Activated T-cell treated with anti-CD3 and anti-CD28 coated beads, Interleukin-2, amount 50 U/mL, for 24 hours (primary cell): ENCODE results near the gene CACNA1I.

ENCODE experiments used
- DNase-seq: peaks from one replicate; pipeline ENCODE4 v3.0.0-alpha.2; 2020
- H3K27ac Mint-ChIP-seq: 2 replicates; pipeline ENCODE4 v1.8.0; 2020; ENCODE audit warnings: mild to moderate bottlenecking, mixed read lengths
- H3K27me3 Mint-ChIP-seq: 2 replicates; pipeline ENCODE4 v1.8.0; 2020; ENCODE audit warnings: mixed read lengths
- H3K36me3 Mint-ChIP-seq: 2 replicates; pipeline ENCODE4 v1.8.0; 2020; ENCODE audit warnings: low read depth, mixed read lengths
- H3K4me1 Mint-ChIP-seq: 2 replicates; pipeline ENCODE4 v1.8.0; 2020; ENCODE audit warnings: low read depth, mixed read lengths
- H3K4me3 Mint-ChIP-seq: 2 replicates; pipeline ENCODE4 v1.8.0; 2020; ENCODE audit warnings: mild to moderate bottlenecking, moderate library complexity, mixed read lengths
- H3K9me3 Mint-ChIP-seq: 2 replicates; pipeline ENCODE4 v1.8.0; 2020; ENCODE audit warnings: mixed read lengths

CACNA1I gene

DNA sequence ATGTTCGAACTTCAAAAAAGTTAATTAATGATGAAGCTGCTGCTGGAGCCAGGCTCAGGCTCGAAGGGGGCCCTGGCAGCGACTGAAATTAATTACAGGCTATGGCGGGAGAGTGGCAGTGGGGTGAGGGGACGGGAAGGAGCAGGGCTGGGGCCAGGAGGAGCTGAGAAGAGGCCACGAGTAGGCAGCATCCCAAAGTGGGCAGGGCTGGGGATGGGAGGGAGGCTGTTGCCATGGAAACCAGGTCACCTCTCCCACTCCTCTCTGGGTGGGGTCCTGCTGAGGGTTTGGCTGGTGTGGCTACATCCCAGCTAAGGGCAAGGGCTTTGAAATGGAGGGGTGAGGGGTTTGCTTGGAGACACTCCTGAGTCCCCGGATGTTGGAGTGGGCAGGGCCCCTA is 23.9 kb downstream of the CACNA1I start:
- no peaks in the 10 kb centered on the region for H3K9me3 Mint-ChIP-seq
- H3K27ac Mint-ChIP-seq: no peak overlapping the region
- H3K4me1 Mint-ChIP-seq: peaks cover 7% of the 10 kb centered on the region
- no peak for DNase-seq
- peaks cover 18% of the 10 kb centered on the region for H3K27me3 Mint-ChIP-seq
- H3K36me3 Mint-ChIP-seq: no peaks in the 10 kb centered on the region
- no peak overlapping the region for H3K4me3 Mint-ChIP-seq

DNA sequence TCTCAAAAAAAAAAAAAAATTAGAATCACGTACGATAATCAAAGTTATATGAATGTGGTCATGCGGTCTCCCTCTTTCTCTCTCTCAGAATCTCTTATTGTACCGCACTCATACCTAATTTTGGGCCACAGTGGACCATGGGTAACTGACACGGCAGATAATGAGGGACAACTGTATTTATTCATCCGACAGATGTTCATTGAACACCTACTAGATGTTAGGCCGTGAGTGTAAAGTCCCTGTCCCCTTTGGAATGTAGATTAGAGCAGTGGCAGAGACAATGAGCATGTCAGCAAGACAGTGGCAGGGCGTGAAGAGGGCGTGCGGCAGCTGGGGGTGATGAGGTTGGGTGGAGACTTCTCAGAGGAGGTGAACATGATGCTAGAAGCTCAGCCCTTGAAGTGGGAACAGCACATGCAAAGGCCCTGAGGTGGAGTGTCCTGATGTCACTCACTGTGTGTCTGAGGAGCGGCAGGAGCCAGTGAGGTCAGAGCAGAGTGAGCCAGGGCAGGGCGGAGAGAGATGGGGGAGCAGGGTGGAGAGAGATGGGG is 25.1 kb downstream of the CACNA1I start:
- Mint-ChIP-seq H3K9me3 (no peaks in the 10 kb centered on the region), H3K27ac (no peak overlapping the region), H3K27me3 (peaks cover 18% of the 10 kb centered on the region), H3K36me3 (no peaks in the 10 kb centered on the region), H3K4me3 (no peak overlapping the region), H3K4me1 (peaks cover 7% of the 10 kb centered on the region)
- DNase-seq: no peak

DNA sequence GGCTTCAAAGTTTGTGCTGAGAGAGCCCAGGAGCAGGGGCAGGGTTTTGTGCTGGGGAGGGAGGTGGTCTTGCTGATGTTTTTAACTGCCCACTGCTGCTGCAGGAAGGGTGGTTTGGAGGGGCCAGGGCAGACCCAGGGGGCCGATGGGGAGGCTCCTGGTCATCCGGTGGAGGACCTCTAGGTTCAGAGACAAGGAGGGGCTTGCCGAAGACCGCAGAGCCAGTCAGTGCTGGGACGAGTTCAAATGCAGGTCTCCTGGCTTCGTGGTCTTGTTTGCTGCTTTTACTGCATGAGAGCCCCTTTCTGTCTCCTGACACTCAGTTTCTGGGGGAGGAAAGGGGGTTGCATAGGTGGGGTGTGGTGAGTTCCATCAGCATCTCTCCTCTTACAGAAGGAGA is 26.0 kb downstream of the CACNA1I start:
- Mint-ChIP-seq H3K4me1 (peaks cover 16% of the 10 kb centered on the region), H3K9me3 (no peaks in the 10 kb centered on the region), H3K27me3 (peaks cover 18% of the 10 kb centered on the region), H3K27ac (no peak overlapping the region), H3K4me3 (no peak overlapping the region), H3K36me3 (no peaks in the 10 kb centered on the region)
- no peak for DNase-seq

DNA sequence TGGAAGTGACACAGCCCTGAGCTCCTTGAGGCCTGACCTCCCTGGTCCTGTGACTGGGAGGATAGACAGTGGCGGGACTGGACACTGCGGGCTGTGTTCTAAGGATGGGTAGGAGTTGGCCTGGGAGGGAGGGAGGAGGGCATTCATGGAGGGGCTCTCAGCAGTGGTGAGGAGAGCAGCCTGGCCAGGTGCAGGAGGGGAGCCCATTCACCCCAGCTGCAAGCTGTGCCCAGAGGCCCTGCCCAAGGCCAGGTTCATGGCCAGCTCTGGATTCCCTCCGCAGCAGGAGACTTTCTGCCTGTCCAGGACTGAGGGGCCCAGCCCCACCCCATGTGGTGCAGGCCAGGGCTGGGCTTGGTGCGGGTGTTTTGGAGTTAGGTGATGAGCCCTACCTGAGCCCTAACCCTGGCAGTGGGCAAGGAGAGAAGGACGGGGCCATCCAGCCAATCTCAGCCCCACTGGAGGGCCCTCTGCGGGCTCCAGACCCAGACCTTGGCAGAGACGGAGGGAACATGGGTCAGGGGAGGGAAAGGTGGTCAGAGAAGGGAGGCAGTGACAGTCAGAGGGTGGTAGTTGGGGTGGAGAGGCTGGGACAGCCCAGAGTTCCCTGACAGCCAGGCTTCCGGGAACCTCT is 26.8 kb downstream of the CACNA1I start:
- Mint-ChIP-seq H3K27me3 (peaks cover 18% of the 10 kb centered on the region), H3K4me3 (no peak overlapping the region), H3K4me1 (peaks cover 21% of the 10 kb centered on the region), H3K27ac (no peak overlapping the region), H3K9me3 (no peaks in the 10 kb centered on the region), H3K36me3 (no peaks in the 10 kb centered on the region)
- no peak for DNase-seq

DNA sequence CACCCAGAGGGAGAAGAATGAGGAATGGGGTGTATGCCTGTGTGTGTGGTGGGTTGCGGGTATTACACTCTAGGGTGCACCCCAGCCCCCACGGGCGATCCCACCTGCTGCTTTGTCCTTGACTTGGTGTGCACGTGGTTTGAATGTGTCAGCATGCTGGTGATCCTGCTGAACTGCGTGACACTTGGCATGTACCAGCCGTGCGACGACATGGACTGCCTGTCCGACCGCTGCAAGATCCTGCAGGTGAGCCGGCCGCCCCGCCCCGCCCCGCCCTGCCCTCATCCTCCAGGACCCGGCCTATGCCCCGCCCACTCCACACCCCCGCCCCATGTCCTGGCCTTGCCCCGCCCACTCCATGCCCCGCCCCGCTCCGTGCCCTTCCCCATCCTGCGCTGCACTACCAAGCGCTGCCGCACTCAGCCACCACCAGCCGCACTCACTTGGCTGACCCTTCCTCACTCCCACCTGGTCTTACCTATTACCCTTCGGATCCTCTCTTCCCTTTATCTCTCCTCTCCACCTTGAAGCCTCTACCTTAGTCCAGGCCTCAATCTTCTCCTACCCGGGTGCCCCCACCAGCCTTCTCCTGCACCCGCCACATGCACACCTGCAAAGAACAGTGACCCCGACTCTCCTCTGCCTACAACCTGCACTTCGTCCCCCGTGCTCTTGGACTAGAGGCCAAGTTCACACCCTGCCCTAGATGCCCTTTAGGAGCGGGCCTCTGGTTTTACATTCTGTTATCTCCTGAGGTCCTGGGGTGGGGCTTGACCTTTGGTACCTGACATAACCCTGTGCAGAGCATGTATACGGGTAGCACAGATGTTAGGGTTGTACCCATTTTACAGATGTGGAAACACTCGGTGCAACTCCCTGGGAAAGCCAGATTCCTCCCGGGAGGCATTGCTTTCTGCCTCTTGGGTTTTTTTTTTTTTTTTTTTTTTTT is 27.7 kb downstream of the CACNA1I start:
- Mint-ChIP-seq H3K4me1 (peaks cover 29% of the 10 kb centered on the region), H3K27me3 (peaks cover 18% of the 10 kb centered on the region), H3K9me3 (peaks cover 2% of the 10 kb centered on the region), H3K36me3 (no peaks in the 10 kb centered on the region), H3K4me3 (no peak overlapping the region), H3K27ac (no peak overlapping the region)
- DNase-seq: peak; percentile 83

DNA sequence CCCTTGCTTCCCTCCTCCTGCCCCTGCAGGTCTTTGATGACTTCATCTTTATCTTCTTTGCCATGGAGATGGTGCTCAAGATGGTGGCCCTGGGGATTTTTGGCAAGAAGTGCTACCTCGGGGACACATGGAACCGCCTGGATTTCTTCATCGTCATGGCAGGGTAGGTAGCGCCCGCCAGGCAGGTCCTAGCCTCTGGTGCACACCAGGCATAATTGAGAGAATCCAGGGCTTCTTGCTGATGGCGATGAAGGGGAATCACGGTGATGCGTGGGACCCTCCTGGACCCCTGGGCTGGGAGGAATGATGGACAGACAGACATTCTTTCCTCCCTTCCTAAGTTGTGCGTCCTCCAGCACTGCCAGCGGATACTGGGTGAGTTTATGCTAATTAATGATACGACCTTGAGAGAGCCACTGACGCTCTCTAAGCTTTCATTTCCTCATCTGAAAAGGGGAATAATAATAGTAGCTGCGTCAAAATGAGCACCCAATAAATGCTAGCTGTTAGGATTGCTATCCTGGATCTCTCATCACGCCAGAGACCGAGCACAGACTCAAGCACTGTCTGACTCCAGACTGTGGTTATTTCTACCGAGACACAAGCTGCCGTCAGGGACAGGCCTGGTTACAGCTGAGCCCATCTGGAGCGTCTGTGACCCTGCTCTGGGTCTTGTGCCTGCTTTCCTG is 30.1 kb downstream of the CACNA1I start:
- Mint-ChIP-seq H3K4me1 (peaks cover 30% of the 10 kb centered on the region), H3K27me3 (peaks cover 18% of the 10 kb centered on the region), H3K27ac (no peak overlapping the region), H3K4me3 (no peak overlapping the region), H3K36me3 (no peaks in the 10 kb centered on the region), H3K9me3 (peaks cover 5% of the 10 kb centered on the region)
- DNase-seq: no peak

DNA sequence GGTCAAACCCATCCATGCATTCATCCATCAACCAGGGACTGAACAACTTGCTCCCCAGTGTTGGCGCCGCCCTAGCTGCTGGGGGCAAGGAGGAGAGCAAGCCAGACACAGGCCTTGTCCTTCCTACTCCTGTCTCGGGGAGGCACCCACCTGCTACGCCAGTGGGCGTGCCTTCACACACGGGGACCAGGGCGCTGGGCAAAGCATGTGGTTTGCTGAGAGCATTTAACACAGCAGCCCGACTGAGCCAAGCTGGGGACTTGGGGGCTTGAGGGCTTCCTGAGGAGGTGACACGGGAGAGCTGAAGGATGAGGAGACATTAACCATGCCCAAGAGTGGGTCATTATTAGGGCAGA is 30.6 kb downstream of the CACNA1I start:
- Mint-ChIP-seq H3K4me1 (peaks cover 30% of the 10 kb centered on the region), H3K36me3 (no peaks in the 10 kb centered on the region), H3K9me3 (peaks cover 5% of the 10 kb centered on the region), H3K27ac (peak overlapping the region; percentile 57), H3K27me3 (peaks cover 18% of the 10 kb centered on the region), H3K4me3 (no peak overlapping the region)
- DNase-seq: no peak

DNA sequence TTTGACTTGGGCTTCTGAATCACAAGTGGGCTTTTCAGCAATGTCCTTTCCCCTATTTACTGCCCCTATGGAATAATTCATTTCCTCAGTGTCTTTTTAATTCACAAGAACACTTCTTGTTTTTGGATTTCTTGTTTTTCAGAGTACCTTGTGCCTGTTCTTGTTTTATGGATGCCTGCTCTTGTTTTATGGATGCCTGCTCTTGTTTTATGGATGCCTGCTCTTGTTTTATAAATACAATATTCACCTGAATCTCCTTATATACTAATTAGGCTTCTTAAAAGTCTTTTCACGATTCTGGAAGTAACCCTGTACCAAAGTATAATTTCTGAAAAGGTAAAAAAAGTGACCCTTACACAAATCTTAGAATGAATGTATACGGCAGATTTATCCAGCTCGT is 32.8 kb downstream of the CACNA1I start:
- Mint-ChIP-seq H3K4me3 (no peak overlapping the region), H3K36me3 (no peaks in the 10 kb centered on the region), H3K4me1 (peaks cover 26% of the 10 kb centered on the region), H3K9me3 (peaks cover 5% of the 10 kb centered on the region), H3K27me3 (peaks cover 3% of the 10 kb centered on the region), H3K27ac (no peak overlapping the region)
- DNase-seq: no peak

DNA sequence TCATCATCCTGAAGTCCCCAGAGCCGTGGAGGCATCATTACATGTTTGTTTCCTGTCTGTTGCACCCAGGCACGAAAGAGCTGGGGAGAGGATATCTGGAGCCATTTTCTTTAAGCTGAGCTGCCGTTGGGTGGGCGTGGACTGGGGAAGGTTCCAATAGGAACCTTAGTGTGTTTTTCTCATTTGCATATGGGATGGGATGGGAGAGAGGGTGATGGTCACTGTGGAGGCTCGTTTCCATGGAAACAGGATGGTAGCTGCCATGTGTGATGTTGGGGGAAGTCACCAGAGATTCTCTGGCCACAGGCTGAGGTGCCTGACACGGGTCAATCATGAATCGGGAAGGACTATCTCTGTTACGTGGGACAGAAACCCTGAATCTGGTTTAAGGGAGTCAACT is 39.7 kb downstream of the CACNA1I start:
- DNase-seq: no peak
- H3K27ac Mint-ChIP-seq: no peak overlapping the region
- H3K27me3 Mint-ChIP-seq: no peaks in the 10 kb centered on the region
- H3K9me3 Mint-ChIP-seq: no peaks in the 10 kb centered on the region
- H3K36me3 Mint-ChIP-seq: no peaks in the 10 kb centered on the region
- H3K4me1 Mint-ChIP-seq: peaks cover 14% of the 10 kb centered on the region
- no peak overlapping the region for H3K4me3 Mint-ChIP-seq

DNA sequence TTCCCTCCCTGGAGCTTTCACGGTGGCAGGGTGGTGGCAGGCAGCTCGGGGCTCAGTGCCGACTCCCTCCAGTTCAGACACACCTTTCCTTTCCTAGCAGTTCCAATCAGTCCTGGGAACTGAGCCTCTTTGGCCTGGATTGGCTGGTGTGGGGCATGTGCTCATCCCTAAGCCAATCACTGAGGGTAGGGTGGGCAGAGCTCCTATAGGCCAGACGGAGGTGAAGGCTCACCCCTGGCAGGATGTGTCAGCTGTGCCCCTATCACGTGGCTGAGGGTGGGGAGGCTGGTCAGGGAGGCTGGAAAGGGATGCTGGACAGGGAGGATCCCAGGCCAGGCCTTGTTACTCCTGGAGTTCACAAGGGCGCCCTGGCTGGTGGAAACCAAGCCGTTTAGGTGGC is 40.2 kb downstream of the CACNA1I start:
- Mint-ChIP-seq H3K9me3 (no peaks in the 10 kb centered on the region), H3K27ac (no peak overlapping the region), H3K27me3 (no peaks in the 10 kb centered on the region), H3K36me3 (no peaks in the 10 kb centered on the region), H3K4me1 (peaks cover 14% of the 10 kb centered on the region), H3K4me3 (no peak overlapping the region)
- no peak for DNase-seq

DNA sequence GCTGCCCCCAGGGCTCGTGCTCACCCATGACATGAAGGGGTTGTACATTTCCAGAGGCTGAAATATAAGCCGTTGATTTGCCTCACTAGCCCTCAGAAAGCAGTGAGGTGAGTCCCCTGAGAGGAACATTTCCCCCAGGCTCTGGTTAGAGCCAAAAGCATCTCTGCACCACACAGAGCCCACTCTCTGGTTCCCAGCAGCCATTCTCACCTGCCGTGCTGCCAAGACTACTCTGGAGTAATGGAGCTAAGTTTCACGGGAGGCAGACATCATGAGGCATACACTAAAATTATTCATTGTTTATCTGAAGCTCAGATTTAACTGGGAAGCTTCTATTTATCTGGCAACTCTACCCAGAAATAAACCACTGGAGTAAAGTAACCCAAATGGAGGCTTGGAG is 40.8 kb downstream of the CACNA1I start:
- no peak overlapping the region for H3K27ac Mint-ChIP-seq
- H3K9me3 Mint-ChIP-seq: no peaks in the 10 kb centered on the region
- DNase-seq: no peak
- no peaks in the 10 kb centered on the region for H3K27me3 Mint-ChIP-seq
- H3K36me3 Mint-ChIP-seq: no peaks in the 10 kb centered on the region
- H3K4me3 Mint-ChIP-seq: no peak overlapping the region
- peaks cover 14% of the 10 kb centered on the region for H3K4me1 Mint-ChIP-seq

DNA sequence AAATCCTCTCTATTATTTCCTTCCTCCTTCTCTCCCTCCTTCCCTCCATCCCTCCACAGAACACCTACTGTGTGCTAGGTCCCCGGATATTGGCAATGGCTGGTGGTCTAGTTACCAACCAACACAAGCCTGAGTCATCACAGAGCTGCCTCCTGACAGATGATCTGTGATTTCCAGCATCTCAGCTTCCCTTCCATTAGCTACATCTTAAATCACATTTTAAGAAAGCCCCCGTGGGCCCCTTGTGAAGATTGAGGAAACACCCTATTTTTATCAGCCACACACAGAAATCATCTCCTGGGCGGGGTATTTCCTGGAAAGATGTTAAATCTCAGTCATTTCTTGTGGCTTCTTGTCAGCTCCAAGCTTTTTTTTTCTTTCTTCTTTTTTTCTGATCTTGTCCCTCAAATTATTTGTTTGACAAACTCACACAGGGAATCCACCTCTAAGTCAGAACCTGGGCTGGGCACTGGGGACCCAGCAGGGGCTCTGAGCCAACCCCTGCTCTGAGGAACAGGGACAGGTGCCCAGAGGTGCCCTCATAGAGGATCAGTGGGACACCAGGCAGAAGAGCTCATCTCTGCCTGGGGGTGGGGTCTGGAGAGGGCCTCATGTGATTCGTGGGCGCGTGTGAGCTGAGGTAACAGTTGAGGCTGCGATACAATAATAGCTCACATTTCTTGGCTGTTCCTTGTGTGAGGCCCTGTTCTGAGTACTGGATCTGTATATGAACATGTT is 42.4 kb downstream of the CACNA1I start:
- Mint-ChIP-seq H3K36me3 (no peaks in the 10 kb centered on the region), H3K27ac (peak overlapping the region; percentile 48), H3K4me3 (no peak overlapping the region), H3K27me3 (peaks cover 2% of the 10 kb centered on the region), H3K4me1 (peaks cover 22% of the 10 kb centered on the region), H3K9me3 (no peaks in the 10 kb centered on the region)
- peak; percentile 42 for DNase-seq

DNA sequence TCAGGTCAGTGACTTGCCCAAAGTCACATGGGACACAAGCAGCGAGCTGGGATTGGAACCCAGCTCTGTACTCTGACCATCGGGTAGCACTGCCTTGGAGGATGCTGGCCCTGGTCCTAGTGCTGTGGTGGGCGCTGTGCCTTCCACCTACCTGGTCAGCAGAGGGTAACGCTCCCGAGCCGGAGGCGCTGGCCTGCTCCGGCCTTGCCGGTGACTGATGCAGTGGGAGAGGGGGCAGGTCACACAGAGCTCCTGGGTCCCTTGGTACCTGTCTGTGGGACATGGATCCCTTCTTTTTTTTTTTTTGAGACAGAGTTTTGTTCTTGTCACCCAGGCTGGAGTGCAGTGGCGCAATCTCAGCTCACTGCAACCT is 43.0 kb downstream of the CACNA1I start:
- DNase-seq: no peak
- H3K4me1 Mint-ChIP-seq: peaks cover 26% of the 10 kb centered on the region
- H3K27me3 Mint-ChIP-seq: peaks cover 7% of the 10 kb centered on the region
- H3K36me3 Mint-ChIP-seq: no peaks in the 10 kb centered on the region
- H3K4me3 Mint-ChIP-seq: no peak overlapping the region
- no peaks in the 10 kb centered on the region for H3K9me3 Mint-ChIP-seq
- H3K27ac Mint-ChIP-seq: no peak overlapping the region

DNA sequence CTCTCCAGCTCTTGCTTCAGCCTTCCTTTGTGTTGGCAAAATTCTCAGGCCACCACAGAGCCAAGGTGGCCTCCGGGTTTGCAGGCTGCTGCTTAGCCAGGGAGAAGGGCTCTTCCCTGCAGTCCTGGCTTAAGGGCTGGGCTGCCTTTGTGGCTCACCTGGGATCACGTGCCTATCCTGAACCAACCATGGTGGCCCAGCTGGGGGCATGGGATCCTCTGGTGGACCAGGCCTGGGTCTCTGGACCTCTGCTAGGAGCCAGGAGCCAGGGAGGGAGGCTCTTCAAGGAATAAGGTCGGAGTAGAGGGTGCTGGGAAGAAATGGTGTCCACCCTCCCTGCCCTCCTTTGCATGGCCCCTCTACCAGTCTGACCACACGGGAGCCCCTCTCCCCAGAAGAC is 43.9 kb downstream of the CACNA1I start:
- no peak overlapping the region for H3K27ac Mint-ChIP-seq
- peaks cover 7% of the 10 kb centered on the region for H3K27me3 Mint-ChIP-seq
- peaks cover 26% of the 10 kb centered on the region for H3K4me1 Mint-ChIP-seq

More for the DNA sequence above, 43.9 kb downstream of the CACNA1I start:
- DNase-seq: no peak
- no peak overlapping the region for H3K4me3 Mint-ChIP-seq
- no peaks in the 10 kb centered on the region for H3K9me3 Mint-ChIP-seq
- no peaks in the 10 kb centered on the region for H3K36me3 Mint-ChIP-seq
